IMR-90 (cell line): ENCODE data around the gene FGF16.

Experiments used
- BHLHE40 ChIP-seq: fragments of 150-350 bp; IDR thresholded peaks from 2 replicates; pipeline ENCODE4 v1.6.1; 2016; ENCODE audit warnings: mild to moderate bottlenecking, low read depth, low read length
- CEBPB ChIP-seq: IDR thresholded peaks from 2 replicates; pipeline ENCODE4 v1.6.1; 2012; ENCODE audit warnings: low read depth, low read length, improper control_type of control experiment
- CHD1 ChIP-seq: IDR thresholded peaks from 2 replicates; pipeline ENCODE4 v1.6.1; 2012; ENCODE audit warnings: low read depth, low read length, improper control_type of control experiment
- CTCF ChIP-seq: conservative IDR thresholded peaks from 2 replicates; pipeline ENCODE4 v1.5.1; 2012; ENCODE audit warnings: mild to moderate bottlenecking, low read depth, low read length, improper control_type of control experiment
- ELK1 ChIP-seq: fragments of 150-350 bp; IDR thresholded peaks from 2 replicates; pipeline ENCODE4 v1.6.1; 2016; ENCODE audit warnings: low read depth, mild to moderate bottlenecking, low read length, moderate library complexity, borderline replicate concordance
- FOS ChIP-seq: fragments of 150-350 bp; IDR thresholded peaks from 2 replicates; pipeline ENCODE4 v1.6.1; 2016; ENCODE audit warnings: low read depth, low read length
- MAFK ChIP-seq: IDR thresholded peaks from 2 replicates; pipeline ENCODE4 v1.6.1; 2012; ENCODE audit warnings: low read depth, low read length, improper control_type of control experiment
- MAZ ChIP-seq: IDR thresholded peaks from 2 replicates; pipeline ENCODE4 v1.6.1; 2012; ENCODE audit warnings: low read depth, mild to moderate bottlenecking, low read length, improper control_type of control experiment, moderate library complexity, borderline replicate concordance
- NFE2L2 ChIP-seq: fragments of 150-350 bp; IDR thresholded peaks from 2 replicates; pipeline ENCODE4 v1.6.1; 2016; ENCODE audit warnings: low read depth, mild to moderate bottlenecking, low read length
- POLR2A ChIP-seq: IDR thresholded peaks from 2 replicates; pipeline ENCODE4 v1.6.1; 2012; ENCODE audit warnings: mild to moderate bottlenecking, low read depth, low read length
- RAD21 ChIP-seq: IDR thresholded peaks from 2 replicates; pipeline ENCODE4 v1.6.1; 2012; ENCODE audit warnings: low read length, improper control_type of control experiment
- RFX5 ChIP-seq: IDR thresholded peaks from 2 replicates; pipeline ENCODE4 v1.8.0; 2012; ENCODE audit warnings: low read depth, mild to moderate bottlenecking, low read length, moderate library complexity
- SMC3 ChIP-seq: fragments of 150-350 bp; IDR thresholded peaks from 2 replicates; pipeline ENCODE4 v1.6.1; 2016; ENCODE audit warnings: low read depth, mild to moderate bottlenecking, antibody characterized with exemption, low read length, moderate library complexity
- USF2 ChIP-seq: fragments of 150-350 bp; IDR thresholded peaks from 2 replicates; pipeline ENCODE4 v1.6.1; 2017; ENCODE audit warnings: mild to moderate bottlenecking, antibody characterized with exemption, low read length, low read depth

- no peak for TF ChIP-seq CTCF
- no peak for TF ChIP-seq POLR2A
- no peak for TF ChIP-seq FOS
- TF ChIP-seq CHD1 = no peak
- TF ChIP-seq RAD21 = no peak
- no peak for TF ChIP-seq SMC3
- no peak for TF ChIP-seq BHLHE40
- no peak for TF ChIP-seq ELK1
- no peak for TF ChIP-seq CEBPB
- TF ChIP-seq USF2 = no peak
- TF ChIP-seq RFX5 = no peak
- no peak for TF ChIP-seq NFE2L2
- TF ChIP-seq MAZ = no peak
- TF ChIP-seq MAFK = no peak
Observed at GRCh38 chrX:77426811-77427210, 20.4 kb upstream of the FGF16 start.
